OCI-LY3 (cell line): ENCODE data around the gene BANF2.

ENCODE experiments used
- EZH2phosphoT487 ChIP-seq: fragments of 200-600 bp; shearing (Covaris generic); IDR thresholded peaks from 2 replicates; pipeline ENCODE4 v1.6.1; 2018; ENCODE audit warnings: antibody characterized with exemption, mixed run types, low read depth
- TF ChIP-seq, protein P1 (sequence below): fragments of 200-600, 300-600 bp; sonication (generic); IDR thresholded peaks from 2 replicates; pipeline ENCODE4 v1.5.1; 2014; ENCODE audit warnings: antibody characterized with exemption, low read length, low read depth

DNA sequence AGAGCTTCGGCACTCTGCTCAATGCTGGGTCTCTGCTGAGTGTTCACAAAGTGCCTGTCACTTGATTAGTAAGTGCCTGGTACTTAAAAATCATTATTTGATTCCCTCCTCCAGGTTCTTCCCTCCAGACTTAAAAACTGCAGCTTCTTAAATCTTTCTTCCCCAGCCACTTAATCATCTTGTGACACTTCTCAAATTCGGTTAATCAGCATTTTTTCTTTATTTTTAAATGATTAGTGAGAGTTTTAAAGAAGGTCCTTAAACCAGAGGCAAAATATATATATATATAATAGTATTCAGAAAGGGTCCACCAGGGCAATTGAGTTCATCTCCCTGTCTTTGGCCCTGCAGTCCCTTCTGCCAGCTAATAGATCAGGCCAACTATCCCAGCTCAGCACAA is 8.0 kb upstream of the BANF2 start:
- TF ChIP-seq, protein P1, sequence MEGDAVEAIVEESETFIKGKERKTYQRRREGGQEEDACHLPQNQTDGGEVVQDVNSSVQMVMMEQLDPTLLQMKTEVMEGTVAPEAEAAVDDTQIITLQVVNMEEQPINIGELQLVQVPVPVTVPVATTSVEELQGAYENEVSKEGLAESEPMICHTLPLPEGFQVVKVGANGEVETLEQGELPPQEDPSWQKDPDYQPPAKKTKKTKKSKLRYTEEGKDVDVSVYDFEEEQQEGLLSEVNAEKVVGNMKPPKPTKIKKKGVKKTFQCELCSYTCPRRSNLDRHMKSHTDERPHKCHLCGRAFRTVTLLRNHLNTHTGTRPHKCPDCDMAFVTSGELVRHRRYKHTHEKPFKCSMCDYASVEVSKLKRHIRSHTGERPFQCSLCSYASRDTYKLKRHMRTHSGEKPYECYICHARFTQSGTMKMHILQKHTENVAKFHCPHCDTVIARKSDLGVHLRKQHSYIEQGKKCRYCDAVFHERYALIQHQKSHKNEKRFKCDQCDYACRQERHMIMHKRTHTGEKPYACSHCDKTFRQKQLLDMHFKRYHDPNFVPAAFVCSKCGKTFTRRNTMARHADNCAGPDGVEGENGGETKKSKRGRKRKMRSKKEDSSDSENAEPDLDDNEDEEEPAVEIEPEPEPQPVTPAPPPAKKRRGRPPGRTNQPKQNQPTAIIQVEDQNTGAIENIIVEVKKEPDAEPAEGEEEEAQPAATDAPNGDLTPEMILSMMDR = no peak
- TF ChIP-seq EZH2phosphoT487 = no peak
